Measurements from ENCODE around the gene PILRB.

Gene PILRB

GRCh38 chr7:100353685-100354330 lies 4.1 kb upstream of the PILRB start:
- no peaks in the 10 kb centered on the region for H3K27me3 ChIP-seq (ENCODE audit: insufficient read depth, poor library complexity, severe bottlenecking)
- ATAC-seq (ENCODE audit: low read depth) = no peak
- H3K4me3 ChIP-seq (ENCODE audit: severe bottlenecking) = no peak overlapping the region
- no peak overlapping the region for H3K27ac ChIP-seq (ENCODE audit: poor library complexity, severe bottlenecking)
- no peaks in the 10 kb centered on the region for H3K4me1 ChIP-seq (ENCODE audit: insufficient read depth, poor library complexity, severe bottlenecking)
- no peak for TF ChIP-seq CTCF (IDR thresholded peaks at IDR 0.05; ENCODE audit: poor library complexity, severe bottlenecking)
- H3K9me3 ChIP-seq (ENCODE audit: severe bottlenecking) = no peaks in the 10 kb centered on the region
- no peak for DNase-seq (ENCODE audit: low spot score)
- H3K36me3 ChIP-seq (ENCODE audit: low read depth) = peaks cover 77% of the 10 kb centered on the region

- ATAC-seq (ENCODE audit: low read depth) = no peak
- TF ChIP-seq CTCF (IDR thresholded peaks at IDR 0.05; ENCODE audit: poor library complexity, severe bottlenecking) = no peak
- peaks cover 78% of the 10 kb centered on the region for H3K36me3 ChIP-seq (ENCODE audit: low read depth)
Observed at GRCh38 chr7:100356416-100357068, 1.4 kb upstream of the PILRB start.

GRCh38 chr7:100357131-100357561 lies 771 bp upstream of the PILRB start:
- Histone ChIP-seq H3K36me3 (ENCODE audit: low read depth) (peaks cover 83% of the 10 kb centered on the region), H3K4me3 (ENCODE audit: severe bottlenecking) (no peak overlapping the region), H3K27ac (ENCODE audit: poor library complexity, severe bottlenecking) (no peak overlapping the region), H3K4me1 (ENCODE audit: insufficient read depth, poor library complexity, severe bottlenecking) (no peaks in the 10 kb centered on the region), H3K9me3 (ENCODE audit: severe bottlenecking) (no peaks in the 10 kb centered on the region), H3K27me3 (ENCODE audit: insufficient read depth, poor library complexity, severe bottlenecking) (no peaks in the 10 kb centered on the region)
- no peak for DNase-seq (ENCODE audit: low spot score)
- no peak for ATAC-seq (ENCODE audit: low read depth)
- no peak for TF ChIP-seq CTCF (IDR thresholded peaks at IDR 0.05; ENCODE audit: poor library complexity, severe bottlenecking)

More at GRCh38 chr7:100356416-100357068, 1.4 kb upstream of the PILRB start:
- Histone ChIP-seq H3K9me3 (ENCODE audit: severe bottlenecking) (no peaks in the 10 kb centered on the region), H3K27ac (ENCODE audit: poor library complexity, severe bottlenecking) (no peak overlapping the region), H3K4me1 (ENCODE audit: insufficient read depth, poor library complexity, severe bottlenecking) (no peaks in the 10 kb centered on the region), H3K27me3 (ENCODE audit: insufficient read depth, poor library complexity, severe bottlenecking) (no peaks in the 10 kb centered on the region), H3K4me3 (ENCODE audit: severe bottlenecking) (no peak overlapping the region)
- no peak for DNase-seq (ENCODE audit: low spot score)

GRCh38 chr7:100358857-100359212 lies 918 bp downstream of the PILRB start:
- Histone ChIP-seq H3K36me3 (ENCODE audit: low read depth) (peaks cover 79% of the 10 kb centered on the region), H3K9me3 (ENCODE audit: severe bottlenecking) (no peaks in the 10 kb centered on the region)

More at GRCh38 chr7:100358857-100359212, 918 bp downstream of the PILRB start:
- H3K4me3 ChIP-seq (ENCODE audit: severe bottlenecking) = no peak overlapping the region
- DNase-seq (ENCODE audit: low spot score) (peak; percentile 19), ATAC-seq (ENCODE audit: low read depth) (no peak)
- H3K27ac ChIP-seq (ENCODE audit: poor library complexity, severe bottlenecking) = no peak overlapping the region
- no peak for TF ChIP-seq CTCF (IDR thresholded peaks at IDR 0.05; ENCODE audit: poor library complexity, severe bottlenecking)
- H3K4me1 ChIP-seq (ENCODE audit: insufficient read depth, poor library complexity, severe bottlenecking) = no peaks in the 10 kb centered on the region
- H3K27me3 ChIP-seq (ENCODE audit: insufficient read depth, poor library complexity, severe bottlenecking) = no peaks in the 10 kb centered on the region

Measured in RWPE2 (cell line).